GM18498 (cell line): Measurements from ENCODE around the gene OTOF.
"Not testable (repeated sequence)": the region's sequence is repeated elsewhere in the genome, so short reads cannot be mapped to it uniquely, and the experiment has no call there.

ENCODE experiments used
- ATAC-seq: cut with Tn5 transposase; IDR thresholded peaks from one replicate; pipeline ENCODE4 v1.9.1; 2021; ENCODE audit warnings: mild to moderate bottlenecking, moderate library complexity; ENCODE audit not compliant: unreplicated experiment

Gene OTOF

GRCh38 chr2:26481706-26482105 is 3.8 kb upstream of the OTOF start:
- ATAC-seq: no peak

DNA sequence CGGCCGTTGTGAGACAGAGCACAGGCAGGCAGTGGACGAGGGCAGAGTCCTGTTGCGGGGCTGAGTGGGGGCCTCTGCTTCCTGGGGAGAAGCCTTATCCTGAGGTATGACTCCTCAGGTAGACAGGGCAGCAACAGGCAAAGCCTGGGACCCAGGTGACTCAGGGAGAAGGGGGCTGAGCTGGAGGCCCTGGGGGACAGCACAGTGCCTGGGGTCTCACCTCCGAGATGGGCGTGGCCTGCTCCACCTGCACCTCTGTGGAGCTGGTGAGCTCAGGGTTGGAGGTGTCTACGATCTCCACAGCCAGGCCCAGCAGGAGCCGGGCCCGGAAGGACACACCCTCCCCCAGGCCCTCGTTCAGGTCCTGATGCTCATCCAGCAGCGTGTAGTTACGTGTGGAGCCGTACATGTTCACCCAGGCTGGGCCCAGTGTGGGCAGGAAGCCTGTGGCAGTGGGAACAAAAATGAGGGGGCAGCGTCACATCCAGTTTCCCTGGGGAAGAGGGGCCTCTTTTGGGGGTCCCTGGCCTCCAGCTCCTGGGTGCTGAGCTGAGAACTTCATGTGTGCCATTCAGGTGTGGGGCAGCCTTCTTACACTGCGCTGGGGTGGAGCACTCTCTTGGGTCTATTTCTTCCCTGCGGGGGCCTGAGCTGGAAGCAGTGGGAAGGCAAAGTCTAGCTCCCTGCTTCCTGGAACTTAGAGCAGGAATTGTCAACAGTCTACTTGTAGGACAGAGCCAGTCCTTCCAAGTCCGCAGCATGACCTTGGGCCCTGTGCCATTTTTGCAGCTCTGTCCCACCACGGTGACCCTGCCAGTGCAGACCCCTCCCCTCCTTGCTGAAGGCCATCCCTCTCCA is 2.9 kb upstream of the OTOF start:
- no peak for ATAC-seq

GRCh38 chr2:26479789-26480565 is 2.1 kb upstream of the OTOF start:
- ATAC-seq: no peak

GRCh38 chr2:26479131-26479788 is 1.3 kb upstream of the OTOF start:
- ATAC-seq: no peak

- no peak for ATAC-seq
These were observed 442 bp upstream of the OTOF start for GRCh38 chr2:26478366-26478765.

DNA sequence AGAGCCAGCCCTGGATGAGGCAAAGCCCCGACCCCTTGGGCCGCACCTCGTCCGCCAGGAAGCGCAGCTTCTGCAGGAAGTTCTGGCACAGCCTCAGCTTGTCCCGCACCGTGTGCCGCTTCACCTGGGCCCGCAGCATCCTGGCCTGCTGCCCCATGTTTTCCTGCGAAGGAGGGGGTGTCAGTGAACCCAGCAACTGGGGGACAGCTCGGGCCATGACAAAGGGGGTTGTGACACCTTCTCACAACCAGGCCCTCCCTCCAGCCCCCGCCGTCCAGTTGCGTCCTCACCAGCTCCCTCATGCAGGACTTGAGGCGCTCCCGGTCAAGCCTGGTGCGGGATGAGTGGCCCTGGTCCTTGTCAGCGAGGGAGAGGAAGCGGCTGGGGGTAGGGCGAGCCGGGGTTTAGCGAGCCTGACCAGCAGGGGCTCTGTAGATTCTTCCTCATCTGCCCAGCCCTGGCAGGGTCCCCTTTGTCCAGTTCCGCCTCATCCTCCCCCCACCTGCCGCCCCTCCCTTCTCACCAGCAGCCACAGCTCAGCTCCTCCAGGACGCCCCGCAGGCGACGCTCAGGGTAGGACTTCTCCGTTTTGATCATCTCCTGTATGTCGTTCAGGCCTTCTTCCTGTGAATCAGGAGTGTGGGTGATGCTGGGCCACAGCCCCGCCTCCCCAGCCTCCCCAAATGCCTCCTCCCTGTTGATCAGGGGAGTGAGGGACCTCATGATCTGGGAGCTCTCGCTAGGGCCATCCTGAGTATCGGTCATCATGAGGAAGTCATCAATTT is 606 bp downstream of the OTOF start:
- no peak for ATAC-seq

- ATAC-seq: no peak
These were observed 2.0 kb downstream of the OTOF start for GRCh38 chr2:26475832-26476501.

GRCh38 chr2:26475037-26475436 is 2.9 kb downstream of the OTOF start:
- no peak for ATAC-seq

- ATAC-seq: no peak
These were observed 3.6 kb downstream of the OTOF start for GRCh38 chr2:26474261-26474785.

DNA sequence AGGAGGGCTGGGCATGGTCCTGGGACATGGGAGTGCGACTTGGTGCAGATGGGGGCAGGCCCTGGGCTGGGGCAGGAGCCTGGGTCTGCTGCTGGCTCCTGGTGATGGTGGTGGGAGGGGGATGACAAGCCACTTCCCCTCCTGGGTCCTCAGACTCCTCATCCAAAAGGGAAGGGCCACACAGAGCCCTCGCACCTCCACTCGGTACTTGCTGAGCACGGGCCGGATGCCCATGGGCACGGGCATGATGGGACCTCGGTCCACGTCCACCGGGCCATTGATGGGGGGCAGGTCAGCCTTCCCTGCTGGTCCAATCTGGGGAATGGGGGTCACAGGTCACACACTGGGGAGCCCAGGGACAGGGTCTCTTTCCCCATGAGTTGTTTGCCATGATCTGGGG is 4.1 kb downstream of the OTOF start:
- ATAC-seq: no peak

DNA sequence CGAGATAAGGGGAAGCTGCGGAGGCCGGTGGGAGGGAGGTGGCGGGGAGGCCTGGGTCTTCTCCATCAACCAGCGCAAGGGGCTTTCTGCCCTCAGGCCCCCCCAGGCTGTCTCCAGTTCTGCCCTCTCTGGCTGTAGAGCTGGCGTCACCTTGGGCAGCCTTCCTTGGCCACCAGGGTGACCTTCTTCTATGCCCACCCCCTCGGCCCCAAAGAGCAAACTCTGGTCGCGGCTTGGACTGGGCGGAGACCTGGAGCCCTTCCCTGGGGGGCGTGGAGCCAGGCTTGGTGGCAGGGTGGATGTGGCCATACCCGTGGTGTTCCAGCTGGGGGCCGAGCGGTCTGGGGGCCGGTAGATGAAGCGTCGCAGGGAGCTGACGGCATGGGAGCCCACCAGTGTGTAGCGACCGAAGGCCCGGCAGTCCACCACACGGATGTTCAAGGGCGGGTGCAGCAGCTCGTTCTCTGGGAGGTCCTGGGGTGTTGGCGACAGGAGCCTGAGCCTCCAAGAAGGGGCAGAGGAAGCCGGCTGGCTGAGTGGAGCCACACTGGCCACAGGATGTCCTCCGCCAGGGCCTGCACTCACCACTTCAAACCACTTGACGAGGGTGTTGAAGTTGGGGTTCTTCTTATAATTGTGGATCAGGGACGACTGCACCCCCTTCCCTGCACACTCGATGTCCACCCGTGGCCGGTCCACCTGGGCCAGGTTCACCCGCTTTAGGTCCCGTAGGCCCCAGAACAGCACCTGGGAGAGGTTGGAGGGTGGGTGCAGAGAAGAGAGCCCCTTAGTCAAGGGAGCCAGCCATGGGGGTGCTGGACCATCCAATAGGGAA is 4.9 kb downstream of the OTOF start:
- ATAC-seq: no peak

DNA sequence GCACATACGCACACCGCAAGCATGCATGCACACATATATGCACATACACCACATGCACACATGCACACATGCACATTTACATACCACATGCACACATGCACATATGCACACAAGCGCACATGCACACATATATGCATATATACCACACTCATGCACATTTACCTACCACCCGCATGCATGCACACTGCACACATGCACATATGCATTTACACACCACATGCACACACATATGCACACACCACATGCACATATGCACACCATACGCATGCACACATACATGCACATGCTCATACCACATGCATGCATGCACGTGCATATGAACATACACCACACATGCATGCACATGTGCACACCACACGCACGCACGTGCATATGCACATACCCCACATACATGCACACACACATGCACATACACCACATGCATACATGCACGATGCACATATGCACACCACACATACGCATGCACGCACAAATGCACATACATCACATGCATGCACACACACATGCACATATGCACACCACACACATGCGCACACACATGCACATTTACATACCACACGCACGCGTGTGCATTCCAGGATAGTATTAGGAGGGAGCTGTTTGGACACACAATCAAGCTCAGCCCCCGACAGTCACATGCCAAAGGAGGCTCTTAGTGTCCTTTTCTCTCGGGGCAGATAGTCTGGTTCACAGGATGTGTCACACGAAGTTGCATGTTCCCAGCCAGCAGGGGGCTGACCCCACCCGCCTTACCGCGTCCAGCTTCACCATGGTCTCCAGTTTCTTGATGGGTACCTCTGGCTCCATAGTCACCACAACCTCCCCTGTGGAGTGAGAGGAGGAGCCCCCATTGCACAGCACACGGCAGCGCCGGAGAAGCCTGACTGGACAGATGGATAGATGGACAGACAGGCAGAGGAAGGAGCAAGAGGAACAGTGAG is 5.9 kb downstream of the OTOF start:
- ATAC-seq: no peak

DNA sequence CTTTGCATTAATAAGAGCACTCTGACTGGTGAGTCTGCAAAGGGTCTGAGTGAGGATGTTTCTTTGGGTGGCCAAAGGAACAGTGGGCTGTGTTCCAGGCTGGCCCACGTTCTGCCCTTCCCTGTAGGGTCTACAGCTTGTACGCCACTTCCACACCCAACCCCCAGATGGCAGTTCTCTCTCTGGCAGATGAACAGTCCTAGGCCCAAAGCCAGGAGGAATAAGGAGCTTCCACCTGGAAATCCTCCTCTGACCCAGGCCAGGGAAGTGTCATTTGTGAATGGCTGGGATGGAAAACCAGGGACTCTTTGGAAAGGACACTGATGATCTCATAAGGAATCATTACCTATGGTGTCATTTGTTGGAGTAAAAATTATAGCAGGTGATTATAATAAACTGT is 6.6 kb downstream of the OTOF start:
- ATAC-seq: no peak

DNA sequence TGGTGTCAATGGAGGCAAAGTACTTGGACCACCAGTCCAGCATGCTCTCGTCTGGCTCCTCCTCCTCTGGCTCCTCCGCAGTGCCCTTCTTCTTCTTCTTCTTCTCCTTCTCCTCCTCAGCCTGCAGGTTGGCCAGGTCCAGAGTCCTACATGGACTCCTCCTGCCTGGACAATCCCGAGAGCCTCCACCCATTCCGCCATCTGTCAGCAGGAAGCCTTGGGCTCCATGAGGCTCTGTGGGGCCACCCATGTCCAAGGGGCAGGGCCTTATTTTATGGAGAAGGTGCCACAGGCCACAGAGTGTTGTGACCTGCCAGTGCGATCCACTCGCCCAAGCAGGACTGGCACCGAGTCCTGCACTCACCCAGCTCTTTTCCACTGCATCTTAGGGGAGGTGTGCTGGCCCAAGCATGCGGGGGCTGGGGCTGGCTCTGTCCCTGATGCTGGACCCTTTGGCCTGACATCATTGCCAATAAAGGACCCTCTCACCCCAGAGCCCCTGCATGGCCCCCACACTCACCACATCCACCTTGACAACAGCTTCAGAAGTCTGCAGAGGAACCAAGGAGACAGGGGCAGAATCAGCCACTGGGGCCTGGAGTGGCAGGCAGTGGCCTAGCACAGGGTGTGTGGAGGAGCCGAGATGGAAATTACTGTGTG is 7.2 kb downstream of the OTOF start:
- no peak for ATAC-seq

- ATAC-seq: no peak
These were observed 8.0 kb downstream of the OTOF start for GRCh38 chr2:26469955-26470354.

DNA sequence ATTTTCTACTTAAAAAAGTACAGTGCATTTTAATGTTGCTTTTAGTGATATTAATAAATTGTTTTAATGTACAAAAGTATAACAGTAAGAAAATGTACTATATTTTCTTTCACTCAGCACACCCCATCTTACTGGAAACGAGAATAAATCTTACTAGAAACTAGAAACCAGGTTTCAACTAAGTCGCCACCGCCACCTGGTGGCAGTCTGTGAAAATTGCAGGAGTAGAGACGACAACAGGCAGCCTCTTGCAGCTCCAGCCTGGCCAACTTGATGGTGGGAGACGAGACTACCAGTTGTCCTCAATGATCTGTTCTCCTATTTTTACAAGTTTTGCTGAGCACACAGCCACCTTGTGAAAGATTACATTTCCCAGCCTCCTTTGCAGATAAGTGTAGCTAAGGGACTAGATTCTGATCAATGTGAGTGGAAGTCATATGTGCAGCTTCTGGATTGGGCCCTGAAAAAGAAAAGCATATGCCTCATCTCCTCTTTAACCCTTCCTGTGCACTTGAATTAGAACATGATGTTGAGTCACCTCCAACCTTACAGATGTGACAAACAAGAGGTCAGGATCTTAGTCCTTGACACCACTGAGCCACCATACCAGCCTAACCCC is 8.7 kb downstream of the OTOF start:
- ATAC-seq: no peak

- ATAC-seq: not testable (repeated sequence)
These were observed 9.4 kb downstream of the OTOF start for GRCh38 chr2:26468544-26468943.
